NCI-H460 (cell line): Measurements from ENCODE around the gene SFRP2. TPM values are rescaled to one million over a fixed set of nuclear protein-coding genes. Genes with fewer than 3 reads are reported as not detected.

ENCODE experiments used
- DNase-seq: peaks from one replicate; pipeline ENCODE4 v3.0.0-alpha.2; 2016; ENCODE audit warnings: low read depth; ENCODE audit errors: extremely low read depth
- polyA plus RNA-seq: library from polyadenylated mRNA; depleted of rRNA; stranded (reverse); fragments of >200 nt; gene quantifications from 2 replicates; pipeline ENCODE4 v1.2.3, GENCODE V29; 2014; cell fraction: nucleus; rRNA removed
- total RNA-seq: library from RNA; depleted of rRNA; stranded (reverse); fragments of >200 nt; shearing (Covaris generic); gene quantifications from 2 replicates; pipeline ENCODE4 v1.2.3, GENCODE V29; 2014; rRNA removed

Gene SFRP2
- total RNA-seq: not detected in 2 replicates
- not detected in 2 replicates for polyA plus RNA-seq

- no peak for DNase-seq
These were observed at the start of gene SFRP2 for GRCh38 chr4:153788413-153789276. TSS of gene SFRP2 (minus strand) at chr4:153789083. CDS start at chr4:153788835, 248 bp downstream.

GRCh38 chr4:153838564-153838963 is 49.7 kb upstream of the SFRP2 start:
- no peak for DNase-seq

GRCh38 chr4:153834901-153835300 is 46.0 kb upstream of the SFRP2 start:
- no peak for DNase-seq

- no peak for DNase-seq
These were observed 43.9 kb upstream of the SFRP2 start for GRCh38 chr4:153832720-153833287.

GRCh38 chr4:153832054-153832453 is 43.2 kb upstream of the SFRP2 start:
- DNase-seq: no peak

- DNase-seq: no peak
These were observed 42.4 kb upstream of the SFRP2 start for GRCh38 chr4:153831245-153831644.

- no peak for DNase-seq
These were observed 36.8 kb upstream of the SFRP2 start for GRCh38 chr4:153825691-153826090.

GRCh38 chr4:153825126-153825525 is 36.2 kb upstream of the SFRP2 start:
- DNase-seq: no peak

- no peak for DNase-seq
These were observed 35.6 kb upstream of the SFRP2 start for GRCh38 chr4:153824501-153824900.

GRCh38 chr4:153823483-153823882 is 34.6 kb upstream of the SFRP2 start:
- DNase-seq: no peak

- DNase-seq: no peak
These were observed 33.4 kb upstream of the SFRP2 start for GRCh38 chr4:153822316-153822715.

- DNase-seq: no peak
These were observed 28.6 kb upstream of the SFRP2 start for GRCh38 chr4:153817466-153817865.

- no peak for DNase-seq
These were observed 27.7 kb upstream of the SFRP2 start for GRCh38 chr4:153816542-153816941.

GRCh38 chr4:153814789-153815188 is 25.9 kb upstream of the SFRP2 start:
- no peak for DNase-seq

GRCh38 chr4:153809916-153810810 is 21.3 kb upstream of the SFRP2 start:
- no peak for DNase-seq

GRCh38 chr4:153809307-153809706 is 20.4 kb upstream of the SFRP2 start:
- no peak for DNase-seq

GRCh38 chr4:153808175-153808574 is 19.3 kb upstream of the SFRP2 start:
- no peak for DNase-seq

- DNase-seq: no peak
These were observed 17.2 kb upstream of the SFRP2 start for GRCh38 chr4:153806073-153806472.

- DNase-seq: no peak
These were observed 15.8 kb upstream of the SFRP2 start for GRCh38 chr4:153804722-153805121.

GRCh38 chr4:153799694-153800074 is 10.8 kb upstream of the SFRP2 start:
- no peak for DNase-seq
